Endodermal cell (in vitro differentiated cells): ENCODE data around the gene POLR3E. TPM values are rescaled to one million over a fixed set of nuclear protein-coding genes. Genes with fewer than 3 reads are reported as not detected.

Experiments used
- DNase-seq: peaks from one replicate; pipeline ENCODE4 v3.0.0-alpha.2; 2017
- H3K27ac ChIP-seq: 2 replicates; pipeline ENCODE4 v1.5.1; 2013; ENCODE audit warnings: mild to moderate bottlenecking, low read depth, low read length, moderate library complexity
- H3K27me3 ChIP-seq: 2 replicates; pipeline ENCODE4 v1.6.1; 2013; ENCODE audit warnings: mild to moderate bottlenecking, low read length, moderate library complexity; ENCODE audit not compliant: insufficient read depth, control insufficient read depth, poor library complexity, severe bottlenecking
- H3K36me3 ChIP-seq: 2 replicates; pipeline ENCODE4 v1.7.0; 2013; ENCODE audit warnings: mild to moderate bottlenecking, low read length, moderate library complexity; ENCODE audit not compliant: control insufficient read depth, insufficient read depth
- H3K4me1 ChIP-seq: one replicate; pipeline ENCODE4 v1.7.0; 2013; ENCODE audit warnings: low read length; ENCODE audit not compliant: control insufficient read depth, insufficient read depth
- H3K4me3 ChIP-seq: 2 replicates; pipeline ENCODE4 v1.5.1; 2013; ENCODE audit warnings: mild to moderate bottlenecking, low read length, moderate library complexity
- H3K9ac ChIP-seq: 2 replicates; pipeline ENCODE4 v1.6.1; 2013; ENCODE audit warnings: mild to moderate bottlenecking, low read length, moderate library complexity; ENCODE audit not compliant: poor library complexity, severe bottlenecking; ENCODE audit errors: extremely low read depth
- H3K9me3 ChIP-seq: 2 replicates; pipeline ENCODE4 v1.6.1; 2013; ENCODE audit warnings: mild to moderate bottlenecking, low read length, moderate library complexity; ENCODE audit not compliant: control insufficient read depth
- H3K27ac Mint-ChIP-seq: 2 replicates; pipeline ENCODE4 v1.8.0; 2020; ENCODE audit warnings: mixed read lengths
- H3K27me3 Mint-ChIP-seq: 2 replicates; pipeline ENCODE4 v1.8.0; 2021; ENCODE audit warnings: mild to moderate bottlenecking, mixed read lengths; ENCODE audit not compliant: insufficient read depth
- H3K36me3 Mint-ChIP-seq: 2 replicates; pipeline ENCODE4 v1.8.0; 2020; ENCODE audit warnings: low read depth, mixed read lengths
- H3K4me1 Mint-ChIP-seq: 2 replicates; pipeline ENCODE4 v1.8.0; 2020; ENCODE audit warnings: mixed read lengths
- H3K4me3 Mint-ChIP-seq: 2 replicates; pipeline ENCODE4 v1.8.0; 2020; ENCODE audit warnings: mild to moderate bottlenecking, moderate library complexity, mixed read lengths
- H3K9me3 Mint-ChIP-seq: 2 replicates; pipeline ENCODE4 v1.8.0; 2020; ENCODE audit warnings: mild to moderate bottlenecking, mixed read lengths
- WGBS, 2 experiments: methylation state at CpG; one replicate each; pipeline versions ENCODE4 v1.1.5 to v1.1.7; 2013; ENCODE audit warnings: missing lambda C conversion rate in 2 of 2, mixed read lengths in 1 of 2; ENCODE audit not compliant: insufficient coverage in 1 of 2, insufficient read length in 1 of 2; 5-methylcytosine and 5-hydroxymethylcytosine counted together
- total RNA-seq, 2 donors: library from RNA; stranded (reverse); fragmentation: NEBNext Ultra II Directional in 1 of 2; extraction: Animal tissue kit (Norgen Biotek cat#: 25700) in 1 of 2; gene quantifications; 2 replicates in 1 of 2; 3 replicates in 1 of 2; pipeline ENCODE4 v1.2.1, GENCODE V29; 2021
- TF ChIP-seq, protein P1 (sequence below): fragments of 200-600 bp; sonication (generic); conservative IDR thresholded peaks from 2 replicates; pipeline ENCODE4 v1.5.0; 2021; ENCODE audit warnings: antibody characterized with exemption, mild to moderate bottlenecking

POLR3E gene
- total RNA-seq, 2 donors from 2014 or later, result 73.1 to 73.6 TPM

DNA sequence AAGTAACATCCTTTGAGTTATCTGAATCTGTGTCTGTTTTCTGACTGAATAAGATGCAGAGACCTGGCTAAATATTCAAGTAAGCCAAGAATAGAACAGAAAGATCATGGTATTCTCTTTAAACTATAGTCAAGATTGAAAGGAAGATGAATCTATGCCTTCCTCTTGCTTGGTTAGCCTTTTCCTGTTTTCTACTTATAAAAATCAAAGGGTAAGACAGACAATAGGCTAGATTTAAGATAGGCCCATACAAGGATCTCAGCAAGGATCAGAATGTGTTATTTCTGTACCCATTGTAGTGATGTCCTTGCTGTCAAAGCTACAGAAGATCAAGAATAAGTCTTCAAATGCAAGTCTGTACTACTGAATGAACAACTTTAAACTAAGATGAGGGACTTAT is 84.2 kb downstream of the POLR3E start:
- Mint-ChIP-seq H3K4me3 (no peak overlapping the region), H3K27ac (no peak overlapping the region), H3K9me3 (no peaks in the 10 kb centered on the region), H3K36me3 (no peaks in the 10 kb centered on the region), H3K27me3 (no peaks in the 10 kb centered on the region), H3K4me1 (peaks cover 3% of the 10 kb centered on the region)
- Histone ChIP-seq H3K27ac (no peak overlapping the region), H3K4me1 (no peaks in the 10 kb centered on the region), H3K9ac (no peak overlapping the region), H3K27me3 (no peaks in the 10 kb centered on the region), H3K9me3 (no peaks in the 10 kb centered on the region), H3K4me3 (no peak overlapping the region), H3K36me3 (no peaks in the 10 kb centered on the region)
- TF ChIP-seq, protein P1, sequence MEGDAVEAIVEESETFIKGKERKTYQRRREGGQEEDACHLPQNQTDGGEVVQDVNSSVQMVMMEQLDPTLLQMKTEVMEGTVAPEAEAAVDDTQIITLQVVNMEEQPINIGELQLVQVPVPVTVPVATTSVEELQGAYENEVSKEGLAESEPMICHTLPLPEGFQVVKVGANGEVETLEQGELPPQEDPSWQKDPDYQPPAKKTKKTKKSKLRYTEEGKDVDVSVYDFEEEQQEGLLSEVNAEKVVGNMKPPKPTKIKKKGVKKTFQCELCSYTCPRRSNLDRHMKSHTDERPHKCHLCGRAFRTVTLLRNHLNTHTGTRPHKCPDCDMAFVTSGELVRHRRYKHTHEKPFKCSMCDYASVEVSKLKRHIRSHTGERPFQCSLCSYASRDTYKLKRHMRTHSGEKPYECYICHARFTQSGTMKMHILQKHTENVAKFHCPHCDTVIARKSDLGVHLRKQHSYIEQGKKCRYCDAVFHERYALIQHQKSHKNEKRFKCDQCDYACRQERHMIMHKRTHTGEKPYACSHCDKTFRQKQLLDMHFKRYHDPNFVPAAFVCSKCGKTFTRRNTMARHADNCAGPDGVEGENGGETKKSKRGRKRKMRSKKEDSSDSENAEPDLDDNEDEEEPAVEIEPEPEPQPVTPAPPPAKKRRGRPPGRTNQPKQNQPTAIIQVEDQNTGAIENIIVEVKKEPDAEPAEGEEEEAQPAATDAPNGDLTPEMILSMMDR, result no peak
- no peak for DNase-seq

- H3K4me3 Mint-ChIP-seq, result no peak overlapping the region
- H3K36me3 Mint-ChIP-seq, result no peaks in the 10 kb centered on the region
These were observed 86.6 kb downstream of the POLR3E start for GRCh38 chr16:22383827-22384226.

More at GRCh38 chr16:22383827-22384226, 86.6 kb downstream of the POLR3E start:
- H3K4me1 Mint-ChIP-seq, result no peaks in the 10 kb centered on the region
- no peaks in the 10 kb centered on the region for H3K27me3 ChIP-seq
- no peaks in the 10 kb centered on the region for H3K9me3 ChIP-seq
- H3K4me1 ChIP-seq, result no peaks in the 10 kb centered on the region
- DNase-seq, result no peak
- no peaks in the 10 kb centered on the region for H3K36me3 ChIP-seq
- WGBS, 2 experiments, result 80 to 89% methylated on average over 2 to 3 of the region's 3 CpGs
- H3K27ac Mint-ChIP-seq, result no peak overlapping the region
- no peaks in the 10 kb centered on the region for H3K27me3 Mint-ChIP-seq
- TF ChIP-seq, protein P1, result no peak
- no peak overlapping the region for H3K27ac ChIP-seq
- H3K9ac ChIP-seq, result no peak overlapping the region
- no peak overlapping the region for H3K4me3 ChIP-seq
- H3K9me3 Mint-ChIP-seq, result no peaks in the 10 kb centered on the region

Other genes starting within 250 kb of the POLR3E start
- gene VWA3A, start 204.9 kb upstream of the POLR3E start, total RNA-seq, result under 1 TPM; 0.18 to 0.40 TPM
- gene SDR42E2, start 134.9 kb upstream of the POLR3E start, total RNA-seq, result not detected
- gene EEF2K, start 91.1 kb upstream of the POLR3E start, total RNA-seq, result 10 to 100 TPM in 1 of 2 donors, 1 to 10 TPM in 1; 9.8 to 15.8 TPM
- gene CDR2, start 77.2 kb downstream of the POLR3E start, total RNA-seq, result 10 to 100 TPM; 17.6 to 24.3 TPM
- 100 to 1,000 TPM; 275 to 318 TPM for gene NPIPB5, start 213.5 kb downstream of the POLR3E start, total RNA-seq